ENCODE results near the gene ADCY1.

ADCY1 gene

DNA sequence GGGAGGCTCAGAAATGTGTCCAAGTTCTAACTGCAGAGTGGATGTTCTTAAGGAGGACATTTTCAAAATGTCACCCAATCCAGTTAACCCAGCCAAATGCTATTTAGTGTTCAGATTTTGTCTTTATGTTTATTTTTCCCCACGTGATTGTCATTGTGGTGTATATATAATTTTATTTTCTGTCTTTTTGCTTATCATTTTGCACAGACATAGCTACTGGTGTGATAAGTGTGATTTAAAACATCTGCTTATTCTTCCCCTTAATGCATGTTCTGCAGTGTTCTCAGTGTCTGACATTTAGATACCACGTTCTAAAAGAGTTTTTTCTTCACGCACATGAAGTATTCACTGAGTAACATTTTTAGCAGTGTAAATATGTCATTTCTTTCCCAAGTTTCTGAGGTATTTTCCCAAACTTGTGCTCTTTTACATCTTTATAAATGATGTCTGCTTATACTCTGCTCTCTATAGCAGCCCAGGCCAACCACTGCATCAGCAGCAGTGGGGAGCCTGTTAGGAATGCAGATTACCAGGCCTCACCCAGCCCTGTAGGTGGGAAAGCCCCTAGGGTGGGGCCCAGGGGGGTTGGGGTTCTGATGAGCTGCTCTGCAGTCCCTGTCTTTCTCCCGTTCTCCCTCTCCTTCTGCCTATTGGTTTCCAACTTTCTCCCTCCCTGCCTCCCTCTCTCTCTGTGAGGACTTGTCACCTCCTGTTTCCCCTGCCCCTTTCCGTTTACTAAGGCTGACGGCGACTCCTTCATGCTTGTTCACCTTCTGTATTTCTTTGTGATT is 20.8 kb downstream of the ADCY1 start:
- no peak for DNase-seq (ENCODE audit: low spot score)

DNA sequence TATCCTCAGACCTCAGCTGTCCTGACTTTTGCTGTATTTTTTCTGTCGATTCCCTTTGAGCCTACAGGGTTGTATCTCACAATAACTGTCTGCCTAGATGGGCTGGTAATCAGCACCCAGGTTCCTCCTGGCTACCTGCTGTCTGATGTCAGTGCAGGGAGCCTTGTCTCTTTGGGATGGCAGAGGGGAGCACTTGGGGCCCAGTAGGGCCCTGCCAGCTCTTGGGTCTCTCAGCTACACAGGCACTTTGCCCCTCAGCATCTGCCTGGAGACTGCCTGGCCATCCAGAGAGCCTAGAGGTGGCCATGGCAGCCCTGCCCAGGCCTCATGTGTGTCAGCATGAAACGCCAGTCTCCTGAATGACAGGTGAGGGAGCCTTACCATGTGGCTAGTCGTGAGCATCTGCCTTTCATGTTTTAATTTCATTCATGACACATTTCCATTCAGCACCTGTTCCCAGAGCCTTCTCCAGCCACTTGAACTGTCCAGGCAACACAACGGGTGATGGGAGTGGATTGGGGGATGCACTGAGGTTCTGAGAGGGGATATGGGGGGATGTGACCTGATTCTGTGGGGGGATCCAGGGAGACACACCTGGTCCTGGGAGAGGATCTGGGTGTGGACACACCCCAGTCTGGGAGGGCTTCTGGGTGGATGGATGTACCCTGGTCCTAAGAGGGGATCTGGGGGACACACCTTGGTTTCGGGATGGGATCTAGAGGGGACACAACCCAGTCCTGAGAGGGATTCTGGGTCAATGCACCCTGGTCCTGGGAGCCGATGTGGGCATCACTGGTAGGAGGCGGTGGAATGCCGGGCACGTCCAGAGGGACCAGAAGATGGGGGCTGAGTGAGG is 21.9 kb downstream of the ADCY1 start:
- no peak for DNase-seq (ENCODE audit: low spot score)

DNA sequence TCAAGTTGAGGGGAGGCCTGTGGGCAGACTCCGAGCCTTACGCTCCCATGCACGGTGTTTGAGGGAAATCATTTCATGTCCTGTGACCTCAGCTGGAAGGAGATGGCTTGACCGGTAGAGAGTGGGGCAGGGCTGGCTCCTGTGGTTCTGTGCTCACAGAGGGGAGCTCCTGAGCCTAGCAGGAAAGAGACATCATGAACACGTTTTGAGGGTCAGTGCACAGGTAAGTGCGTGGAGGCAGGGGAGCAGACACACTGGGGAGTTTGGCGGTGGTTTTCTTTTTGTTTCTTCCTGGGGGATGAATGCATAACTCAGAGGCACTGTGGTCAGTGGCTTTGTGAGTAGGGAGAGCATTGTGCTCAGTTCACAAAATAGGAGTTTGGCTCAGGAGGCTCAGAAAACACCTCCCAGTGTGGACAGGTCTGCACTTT is 22.5 kb downstream of the ADCY1 start:
- no peak for DNase-seq (ENCODE audit: low spot score)

DNA sequence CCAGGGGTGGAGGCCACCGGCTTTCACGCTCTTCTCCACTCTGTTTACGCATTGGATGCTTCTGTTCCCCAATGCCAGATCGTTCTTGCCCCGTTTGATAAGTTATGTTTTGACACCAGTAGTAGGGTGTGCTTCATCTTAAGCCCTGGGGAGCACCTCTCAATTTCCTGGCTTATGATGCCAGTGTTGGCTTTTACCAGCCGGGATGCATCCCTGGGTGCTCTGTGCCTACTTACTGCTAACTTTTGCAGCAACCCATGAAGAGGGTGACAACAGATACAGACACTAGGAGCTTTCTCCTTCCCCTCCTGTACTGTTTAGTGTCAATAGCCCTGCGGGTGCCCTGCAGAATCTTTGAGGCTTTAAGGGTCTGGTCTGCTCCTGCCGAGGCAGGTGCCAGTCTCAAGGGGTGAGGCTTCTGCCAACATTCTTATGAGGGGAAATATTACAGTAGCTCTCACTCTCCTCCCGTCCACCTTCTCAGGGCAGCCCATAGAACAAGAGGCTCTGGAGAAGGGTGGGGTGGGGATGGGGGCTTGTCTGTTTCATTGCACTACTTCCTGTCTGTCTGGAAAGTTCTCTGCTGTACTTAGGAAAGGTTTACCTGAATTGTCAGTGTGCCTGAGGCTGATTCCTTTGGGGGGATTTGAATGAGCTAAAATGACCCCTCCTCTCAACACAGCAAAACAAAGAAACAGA is 23.3 kb downstream of the ADCY1 start:
- no peak for DNase-seq (ENCODE audit: low spot score)

DNA sequence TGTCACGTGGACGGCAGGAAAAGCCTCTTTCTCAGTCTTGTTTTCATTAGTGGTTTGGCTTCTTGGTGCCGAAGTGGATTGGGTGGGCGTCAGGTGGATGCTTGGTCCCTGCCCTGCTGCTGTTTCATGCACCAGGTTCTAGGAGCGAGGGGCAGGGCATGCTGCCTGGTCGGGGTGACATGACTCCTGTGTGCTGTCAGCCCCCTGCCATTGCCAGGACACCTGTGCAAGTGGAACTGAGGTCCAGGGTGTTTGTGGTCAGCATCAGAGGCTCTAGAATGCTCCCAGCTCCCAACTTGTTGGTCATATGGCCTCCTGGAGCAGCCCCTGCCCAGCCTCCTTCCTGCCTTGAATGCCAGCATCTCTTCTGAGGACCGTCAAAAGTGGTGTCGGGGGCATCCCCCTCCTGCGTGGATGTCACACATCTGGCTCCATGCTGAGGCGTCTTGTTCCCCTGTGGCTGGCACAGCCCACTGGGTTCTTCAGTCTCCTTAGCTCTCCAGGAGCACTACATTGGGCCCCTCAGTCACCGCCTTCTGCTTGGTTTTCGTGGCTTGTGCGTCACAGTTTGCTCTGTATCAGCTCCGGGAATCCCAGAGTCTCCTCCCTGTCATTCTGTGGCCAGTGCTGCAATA is 24.8 kb downstream of the ADCY1 start:
- no peak for DNase-seq (ENCODE audit: low spot score)

DNA sequence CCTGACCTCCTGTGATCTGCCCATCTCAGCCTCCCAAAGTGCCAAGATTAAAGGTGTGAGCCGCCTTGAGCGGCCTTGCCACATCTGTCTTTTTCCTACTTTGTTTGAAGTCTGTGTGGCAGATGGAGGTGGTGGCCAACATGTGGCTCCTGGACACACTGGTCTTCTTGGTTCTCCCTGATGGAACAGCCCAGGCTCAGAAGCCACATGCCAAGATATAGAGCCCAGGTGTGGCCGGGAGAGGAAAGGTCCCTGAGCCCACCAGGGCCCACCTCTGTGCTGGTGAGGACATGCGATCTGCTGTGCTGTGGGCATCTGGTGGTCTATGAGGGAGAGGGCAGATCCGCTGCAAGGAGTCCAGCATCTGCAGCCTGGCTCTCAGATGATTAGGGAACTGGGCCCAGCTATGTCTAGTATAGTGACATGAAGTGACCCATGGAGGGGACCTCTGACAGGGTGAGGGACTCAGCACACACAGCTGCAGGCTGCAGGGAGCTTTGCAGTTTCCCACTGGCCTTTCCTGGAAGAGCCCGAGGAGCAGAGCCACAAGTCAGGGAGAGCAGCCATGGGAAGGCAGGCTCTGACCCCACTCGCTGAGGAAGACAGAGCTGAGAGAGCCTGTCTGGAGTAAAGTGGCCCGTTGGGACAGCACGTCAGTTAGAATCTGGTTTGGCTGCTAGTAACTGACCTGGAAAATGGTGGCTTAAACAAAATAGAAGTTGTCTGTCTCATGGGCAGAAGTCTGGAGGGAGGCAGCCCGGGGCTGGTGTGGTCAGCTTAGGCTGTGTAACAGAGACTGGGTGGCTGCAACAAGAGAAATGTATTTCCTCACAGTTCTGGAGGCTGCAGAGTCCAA is 25.9 kb downstream of the ADCY1 start:
- DNase-seq (ENCODE audit: low spot score) = no peak

DNA sequence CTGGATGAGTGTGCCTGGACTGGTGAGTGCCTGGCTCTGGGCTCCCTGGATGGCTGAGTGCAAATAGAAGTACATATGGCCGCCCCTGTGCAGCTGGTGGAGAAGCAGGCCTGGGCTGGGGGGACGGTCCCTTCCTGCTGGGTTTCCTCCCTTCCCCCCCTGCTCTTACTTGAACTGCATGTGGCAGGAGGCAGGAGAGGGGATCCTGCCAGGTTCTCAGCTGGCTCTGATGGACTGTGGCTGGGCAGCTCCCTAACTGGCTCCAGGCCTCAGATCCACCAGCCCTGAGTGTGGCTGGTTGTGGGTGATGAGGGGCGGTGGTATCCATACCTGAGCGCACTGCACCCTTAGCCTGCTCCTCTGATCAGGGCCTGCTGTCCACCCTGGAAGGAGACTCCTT is 26.9 kb downstream of the ADCY1 start:
- no peak for DNase-seq (ENCODE audit: low spot score)

DNA sequence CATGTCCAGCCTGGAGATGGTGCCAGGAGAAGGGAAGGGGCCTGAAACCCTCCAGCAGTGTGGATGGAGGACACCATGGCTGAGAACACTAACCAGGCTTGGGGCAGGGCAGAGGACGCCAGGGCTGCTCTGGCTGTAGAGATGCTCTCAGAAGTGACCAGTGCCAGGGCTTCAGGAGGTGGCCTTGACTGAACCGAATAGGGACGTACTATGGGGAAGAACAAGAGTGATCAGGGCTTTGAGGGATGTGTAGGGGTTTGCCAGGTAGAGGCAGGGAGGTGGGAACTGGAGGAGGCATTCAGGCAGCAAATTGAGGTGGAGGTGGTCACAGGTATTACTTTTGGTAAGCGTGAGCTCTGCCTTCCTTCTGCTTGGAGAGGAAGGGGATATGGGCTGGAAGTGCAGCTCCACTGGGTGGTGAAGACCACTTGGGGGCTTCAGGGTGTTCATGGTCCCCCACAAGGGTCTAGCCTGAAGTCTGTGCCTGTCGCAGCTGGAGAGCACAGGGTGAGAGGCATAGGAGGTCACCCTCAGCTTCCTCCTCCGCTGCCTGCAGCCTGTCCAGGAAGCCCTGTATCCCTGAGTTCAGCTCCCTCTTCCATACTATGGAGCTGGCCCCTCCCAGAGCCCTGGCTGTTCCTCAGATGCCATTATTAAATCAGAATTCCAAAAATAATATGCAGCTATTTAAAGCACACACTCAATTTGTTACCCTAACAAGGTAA is 27.8 kb downstream of the ADCY1 start:
- DNase-seq (ENCODE audit: low spot score) = no peak

DNA sequence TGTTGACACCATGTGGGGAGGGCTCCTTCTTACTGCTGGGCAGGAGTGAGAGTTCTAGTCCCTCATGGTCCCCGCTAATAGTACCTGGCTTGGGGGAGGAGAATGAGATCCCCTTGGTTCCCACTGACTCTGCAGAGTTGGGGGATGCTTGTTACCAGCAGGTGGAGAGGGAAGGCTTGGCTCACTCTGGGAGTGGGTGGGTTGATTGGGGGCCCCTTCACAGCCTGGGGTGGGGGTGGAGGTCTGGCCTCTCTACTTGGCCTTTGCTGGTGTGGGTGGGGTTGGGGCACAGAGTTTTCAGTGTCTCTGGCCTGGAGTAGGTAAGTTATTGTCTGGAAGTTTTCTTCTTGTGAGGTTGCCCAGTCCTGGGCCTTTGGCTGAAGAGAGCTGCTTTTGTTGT is 31.9 kb downstream of the ADCY1 start:
- DNase-seq (ENCODE audit: low spot score) = no peak

DNA sequence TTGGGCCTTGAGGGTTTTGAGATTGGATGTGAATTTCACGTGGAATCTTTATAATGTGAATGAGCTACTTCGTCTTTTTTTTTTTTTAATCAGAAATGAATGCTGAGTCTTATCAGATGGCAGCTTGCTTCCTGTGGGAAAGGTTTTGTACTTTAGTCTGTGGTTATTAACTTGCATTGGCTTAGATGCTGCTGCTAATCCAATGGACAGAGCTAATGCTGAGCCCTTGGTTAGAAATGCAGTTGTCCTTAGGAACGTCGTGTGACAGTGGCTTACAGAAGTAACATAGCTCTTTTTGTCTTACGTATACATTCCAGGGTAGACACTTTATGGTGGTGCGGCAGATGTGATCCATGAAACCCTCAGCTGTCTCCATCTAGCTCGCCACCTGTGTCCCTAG is 32.8 kb downstream of the ADCY1 start:
- no peak for DNase-seq (ENCODE audit: low spot score)

DNA sequence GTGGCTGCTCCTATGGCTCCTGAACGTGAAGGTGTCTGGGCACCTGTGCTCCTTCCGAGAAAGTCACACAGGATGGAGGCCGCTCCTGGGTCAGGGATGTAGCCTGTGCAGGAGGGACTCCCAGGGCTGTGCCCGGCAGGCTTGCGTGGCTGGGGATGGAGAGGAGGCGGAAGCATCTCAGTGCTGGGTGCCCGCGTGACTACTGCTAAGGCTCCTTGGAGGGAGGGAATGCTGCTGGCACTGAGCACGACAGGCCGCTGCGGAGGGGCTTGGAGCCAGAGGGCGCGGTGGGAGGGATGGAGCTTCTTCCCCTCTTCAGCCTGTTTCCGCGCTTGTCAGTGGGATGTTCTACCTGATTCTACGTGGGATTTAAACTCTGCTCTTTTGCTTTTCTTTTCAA is 35.0 kb downstream of the ADCY1 start:
- DNase-seq (ENCODE audit: low spot score) = no peak

DNA sequence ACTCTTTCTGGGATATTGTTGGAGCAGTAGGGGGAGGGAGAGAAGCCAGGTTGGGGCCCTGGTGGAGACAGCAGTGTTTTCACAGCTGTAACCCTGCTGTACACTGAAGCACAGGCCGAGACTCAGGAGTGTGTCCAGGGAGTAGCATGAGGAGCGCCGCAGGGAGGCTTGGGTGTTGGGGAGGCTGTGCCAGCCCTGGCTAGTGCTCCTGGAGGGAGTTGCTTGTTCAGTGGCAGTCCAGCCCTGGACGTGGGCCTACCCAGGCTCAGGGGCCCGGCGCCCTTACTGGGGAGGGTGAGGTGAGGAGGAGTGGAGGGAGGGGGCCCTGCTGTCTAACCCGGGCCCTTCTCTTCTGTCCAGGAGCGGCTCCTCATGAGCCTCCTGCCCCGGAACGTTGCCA is 35.9 kb downstream of the ADCY1 start:
- DNase-seq (ENCODE audit: low spot score) = no peak

DNA sequence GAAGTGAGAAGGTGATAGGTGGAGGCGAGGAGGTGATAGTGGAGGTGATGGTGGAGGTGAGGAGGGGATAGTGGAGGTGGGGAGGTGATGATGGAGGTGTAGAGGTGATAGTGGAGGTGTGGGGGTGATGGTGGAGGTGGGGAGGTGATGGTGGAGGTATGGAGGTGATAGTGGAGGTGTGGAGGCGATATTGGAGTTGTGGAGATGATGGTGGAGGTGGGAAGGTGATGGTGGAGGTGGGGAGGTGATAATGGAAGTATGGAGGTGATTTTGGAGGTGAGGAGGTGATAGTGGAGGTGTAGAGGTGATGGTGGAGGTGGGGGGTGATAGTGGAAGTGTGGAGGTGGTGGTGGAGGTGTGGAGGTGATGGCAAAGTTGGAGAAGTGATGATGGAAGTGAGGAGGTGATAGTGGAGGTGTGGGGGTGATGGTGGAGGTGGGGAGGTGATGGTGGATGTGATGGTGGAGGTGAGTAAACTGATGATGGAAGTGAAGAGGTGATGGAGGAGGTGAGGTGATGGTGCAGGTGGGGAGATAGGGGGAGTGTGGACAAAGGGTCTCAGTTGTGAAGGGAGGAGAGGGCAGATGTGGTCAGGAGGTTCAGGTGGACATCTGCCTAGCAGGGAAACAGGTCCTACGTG is 36.6 kb downstream of the ADCY1 start:
- DNase-seq (ENCODE audit: low spot score) = no peak

DNA sequence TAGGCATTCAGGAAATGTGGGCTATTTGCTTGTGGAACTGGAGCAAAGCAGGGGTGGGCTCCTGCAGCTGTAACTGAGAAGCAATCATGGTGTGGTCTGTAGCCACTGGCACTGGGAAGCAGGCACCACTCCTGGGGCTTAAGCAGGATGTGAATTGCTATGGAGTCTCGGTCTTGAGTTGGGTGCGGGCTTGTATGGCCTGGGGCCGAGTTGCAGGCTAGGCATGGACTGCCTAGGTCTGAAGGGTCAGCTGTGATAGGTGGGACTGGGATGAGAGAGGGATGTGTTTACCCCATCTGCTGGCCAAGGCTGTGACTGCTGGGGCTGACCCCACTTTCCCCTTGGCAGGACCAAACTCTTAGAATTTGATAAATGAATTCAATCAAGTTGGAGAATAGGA is 43.0 kb downstream of the ADCY1 start:
- no peak for DNase-seq (ENCODE audit: low spot score)

DNA sequence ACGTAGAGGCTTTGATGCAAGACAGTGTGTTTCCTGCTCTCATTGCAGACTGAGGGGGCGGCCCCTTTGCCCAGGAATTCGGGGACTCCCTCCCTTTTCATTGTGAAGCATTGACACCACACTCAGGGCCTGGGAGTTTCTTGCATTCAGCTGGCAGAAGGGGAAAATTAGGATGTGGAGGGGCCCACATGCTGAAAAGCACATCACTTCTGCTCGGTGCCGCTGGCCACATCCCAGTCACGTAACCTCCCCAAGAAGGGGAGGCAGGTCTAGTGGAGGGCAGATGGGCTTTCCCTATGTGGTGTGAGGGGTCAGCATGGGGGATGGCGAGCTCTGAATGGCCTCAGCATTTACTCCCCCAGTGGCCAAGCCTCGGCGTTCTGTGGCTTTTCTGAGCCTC is 47.9 kb downstream of the ADCY1 start:
- no peak for DNase-seq (ENCODE audit: low spot score)

DNA sequence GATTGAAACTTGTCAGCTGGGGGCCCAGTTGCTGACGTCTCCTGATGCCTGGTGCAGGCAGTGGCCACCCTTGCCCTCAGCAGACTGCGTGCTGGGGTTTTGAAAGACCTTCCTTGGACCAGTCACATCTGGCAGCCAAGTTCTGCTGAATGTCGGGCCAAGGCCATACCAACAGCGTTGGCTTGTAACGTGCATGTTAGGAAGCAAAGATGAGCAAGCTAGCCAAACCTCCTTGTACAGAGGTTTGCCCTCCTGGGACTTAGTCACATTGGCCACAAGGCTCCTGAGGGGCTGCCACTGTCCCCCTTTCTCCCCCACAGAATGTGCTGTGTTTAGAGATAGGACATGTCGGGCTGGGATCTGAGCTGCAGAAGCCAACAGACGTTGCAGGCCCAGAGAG is 49.0 kb downstream of the ADCY1 start:
- no peak for DNase-seq (ENCODE audit: low spot score)

DNA sequence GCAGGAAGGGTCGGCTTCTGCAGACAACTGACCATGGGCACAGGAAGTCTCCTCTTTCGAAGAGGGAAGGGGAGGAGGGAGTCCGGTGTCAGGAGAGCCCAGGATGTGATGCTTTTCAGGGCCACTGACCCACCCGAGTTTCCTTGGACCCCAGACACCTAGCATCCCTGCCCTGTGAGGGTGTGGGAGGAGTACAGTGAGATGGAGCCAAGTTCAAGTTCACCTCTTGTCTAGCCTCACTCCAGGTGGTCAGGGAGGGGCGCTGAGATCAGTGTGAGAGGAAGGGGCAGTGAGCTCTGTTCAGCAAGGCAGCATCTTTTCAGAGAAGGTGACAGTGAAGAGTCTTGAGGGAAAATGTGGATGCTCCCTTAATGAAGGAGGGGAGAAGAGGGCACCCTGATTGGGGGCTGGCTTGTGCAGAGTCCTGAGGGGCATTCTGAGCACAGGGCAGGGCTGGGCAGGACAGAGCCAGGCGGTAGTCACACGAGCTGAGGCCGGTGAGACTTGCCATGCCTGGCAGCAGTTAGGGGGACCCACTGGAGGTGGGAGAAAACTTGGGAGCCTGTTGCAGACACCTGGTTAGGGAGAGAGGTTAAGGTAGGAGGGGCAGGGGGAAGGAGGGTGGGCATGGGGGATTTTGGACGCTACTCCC is 49.7 kb downstream of the ADCY1 start:
- DNase-seq (ENCODE audit: low spot score) = no peak

DNA sequence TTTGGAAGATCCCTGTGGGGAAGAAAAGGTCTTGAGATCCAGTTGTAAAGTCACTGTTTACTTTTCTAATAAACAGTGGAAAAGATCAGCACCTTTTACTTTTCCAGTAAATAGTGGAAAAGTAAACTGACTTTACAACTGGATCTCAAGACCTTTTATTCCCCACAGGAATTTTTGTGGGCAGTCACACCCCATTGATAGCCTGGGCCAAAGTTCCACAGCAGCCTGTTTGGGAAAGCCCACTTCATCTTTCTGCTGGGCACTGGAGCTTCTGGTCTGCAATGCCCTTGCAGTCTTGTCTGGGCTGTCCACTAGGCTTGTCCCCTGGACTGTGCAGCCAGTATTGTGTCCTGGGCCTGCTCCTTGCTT is 50.2 kb downstream of the ADCY1 start:
- DNase-seq (ENCODE audit: low spot score) = no peak

DNA sequence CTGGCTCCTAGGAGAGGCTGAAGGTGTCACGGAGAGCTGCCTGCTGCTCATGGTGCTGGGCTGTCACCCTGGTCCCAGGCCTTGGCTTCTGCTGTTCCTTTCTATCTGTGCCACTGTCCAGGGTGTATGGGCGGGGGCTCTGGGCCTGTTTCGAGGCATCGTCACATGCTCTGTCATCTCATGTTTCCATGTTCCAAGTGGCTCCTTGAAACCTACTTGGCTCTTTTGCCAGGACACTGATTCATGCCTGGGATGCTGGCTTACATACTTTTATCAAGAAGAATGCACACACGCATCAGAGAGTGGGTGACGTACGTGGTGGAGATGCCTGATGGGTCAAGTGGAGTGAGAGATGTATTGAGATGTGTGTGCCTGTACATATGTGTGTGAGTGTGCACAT is 50.9 kb downstream of the ADCY1 start:
- DNase-seq (ENCODE audit: low spot score) = no peak

Data from hematopoietic multipotent progenitor cell treated with erythropoietin and hydrocortisone succinate and interleukin-3 and kit ligand, for 15 days (in vitro differentiated cells).